HUES6 (cell line): ENCODE results near the gene CARM1.
A peak's percentile ranks its signal among the peaks of the same experiment; 100 is the strongest.

Experiments used
- H3K27ac ChIP-seq: 2 replicates; pipeline ENCODE4 v1.7.0; 2013; ENCODE audit warnings: low read depth, mild to moderate bottlenecking, low read length, inconsistent platforms
- H3K27me3 ChIP-seq: 2 replicates; pipeline ENCODE4 v1.6.1; 2013; ENCODE audit warnings: low read length; ENCODE audit not compliant: control insufficient read depth, insufficient read depth
- H3K36me3 ChIP-seq: 2 replicates; pipeline ENCODE4 v1.6.1; 2013; ENCODE audit warnings: low read length; ENCODE audit not compliant: control insufficient read depth, insufficient read depth
- H3K4me1 ChIP-seq: 2 replicates; pipeline ENCODE4 v1.6.1; 2013; ENCODE audit warnings: low read length; ENCODE audit not compliant: control insufficient read depth, insufficient read depth
- H3K4me3 ChIP-seq: 2 replicates; pipeline ENCODE4 v1.5.1; 2013; ENCODE audit warnings: low read depth, low read length
- H3K9ac ChIP-seq: one replicate; pipeline ENCODE4 v1.6.1; 2013; ENCODE audit warnings: mild to moderate bottlenecking, low read length
- H3K9me3 ChIP-seq: 2 replicates; pipeline ENCODE4 v1.6.1; 2013; ENCODE audit warnings: low read depth, low read length; ENCODE audit not compliant: control insufficient read depth, insufficient read depth

Gene CARM1

GRCh38 chr19:10913716-10914340 is 42.5 kb downstream of the CARM1 start:
- H3K4me3 ChIP-seq, result no peak overlapping the region
- H3K27me3 ChIP-seq, result no peaks in the 10 kb centered on the region
- no peak overlapping the region for H3K27ac ChIP-seq
- H3K4me1 ChIP-seq, result no peaks in the 10 kb centered on the region
- no peaks in the 10 kb centered on the region for H3K9me3 ChIP-seq
- H3K9ac ChIP-seq, result no peak overlapping the region
- peaks cover 76% of the 10 kb centered on the region for H3K36me3 ChIP-seq

- Histone ChIP-seq H3K4me1 (no peaks in the 10 kb centered on the region), H3K9ac (no peak overlapping the region), H3K36me3 (peaks cover 78% of the 10 kb centered on the region), H3K9me3 (no peaks in the 10 kb centered on the region), H3K4me3 (no peak overlapping the region), H3K27me3 (no peaks in the 10 kb centered on the region), H3K27ac (no peak overlapping the region)
These were observed 44.1 kb downstream of the CARM1 start for GRCh38 chr19:10915130-10916091.

GRCh38 chr19:10916602-10917001 is 45.2 kb downstream of the CARM1 start:
- Histone ChIP-seq H3K9ac (no peak overlapping the region), H3K4me1 (no peaks in the 10 kb centered on the region), H3K9me3 (no peaks in the 10 kb centered on the region), H3K4me3 (no peak overlapping the region), H3K36me3 (peaks cover 85% of the 10 kb centered on the region), H3K27me3 (no peaks in the 10 kb centered on the region), H3K27ac (no peak overlapping the region)

- Histone ChIP-seq H3K4me1 (no peaks in the 10 kb centered on the region), H3K27ac (no peak overlapping the region), H3K36me3 (peaks cover 84% of the 10 kb centered on the region), H3K9me3 (no peaks in the 10 kb centered on the region), H3K9ac (no peak overlapping the region), H3K27me3 (no peaks in the 10 kb centered on the region), H3K4me3 (no peak overlapping the region)
These were observed 47.0 kb downstream of the CARM1 start for GRCh38 chr19:10918359-10918758.

- H3K27ac ChIP-seq, result no peak overlapping the region
- H3K27me3 ChIP-seq, result no peaks in the 10 kb centered on the region
- H3K9ac ChIP-seq, result no peak overlapping the region
- H3K4me1 ChIP-seq, result no peaks in the 10 kb centered on the region
- H3K36me3 ChIP-seq, result peaks cover 86% of the 10 kb centered on the region
- no peaks in the 10 kb centered on the region for H3K9me3 ChIP-seq
- H3K4me3 ChIP-seq, result no peak overlapping the region
These were observed 48.3 kb downstream of the CARM1 start for GRCh38 chr19:10919352-10920287.

GRCh38 chr19:10920288-10920655 is 48.9 kb downstream of the CARM1 start:
- H3K36me3 ChIP-seq, result peaks cover 86% of the 10 kb centered on the region
- H3K4me1 ChIP-seq, result no peaks in the 10 kb centered on the region
- H3K27me3 ChIP-seq, result no peaks in the 10 kb centered on the region
- H3K9ac ChIP-seq, result no peak overlapping the region
- H3K27ac ChIP-seq, result no peak overlapping the region
- no peaks in the 10 kb centered on the region for H3K9me3 ChIP-seq
- H3K4me3 ChIP-seq, result no peak overlapping the region

GRCh38 chr19:10920781-10921180 is 49.4 kb downstream of the CARM1 start:
- H3K27ac ChIP-seq, result no peak overlapping the region
- H3K4me1 ChIP-seq, result no peaks in the 10 kb centered on the region
- H3K9ac ChIP-seq, result peak overlapping the region; percentile 19
- H3K9me3 ChIP-seq, result no peaks in the 10 kb centered on the region
- H3K4me3 ChIP-seq, result no peak overlapping the region
- no peaks in the 10 kb centered on the region for H3K27me3 ChIP-seq
- H3K36me3 ChIP-seq, result peaks cover 85% of the 10 kb centered on the region

GRCh38 chr19:10921199-10921909 is 50.0 kb downstream of the CARM1 start:
- H3K9me3 ChIP-seq, result no peaks in the 10 kb centered on the region
- H3K9ac ChIP-seq, result no peak overlapping the region
- no peaks in the 10 kb centered on the region for H3K4me1 ChIP-seq
- no peak overlapping the region for H3K4me3 ChIP-seq
- H3K27ac ChIP-seq, result no peak overlapping the region
- H3K36me3 ChIP-seq, result peaks cover 79% of the 10 kb centered on the region
- no peaks in the 10 kb centered on the region for H3K27me3 ChIP-seq

GRCh38 chr19:10921910-10922637 is 50.7 kb downstream of the CARM1 start:
- H3K36me3 ChIP-seq, result peaks cover 74% of the 10 kb centered on the region
- H3K4me3 ChIP-seq, result no peak overlapping the region
- H3K9me3 ChIP-seq, result no peaks in the 10 kb centered on the region
- no peaks in the 10 kb centered on the region for H3K27me3 ChIP-seq
- no peak overlapping the region for H3K27ac ChIP-seq
- H3K4me1 ChIP-seq, result no peaks in the 10 kb centered on the region
- H3K9ac ChIP-seq, result no peak overlapping the region

GRCh38 chr19:10922638-10923014 is 51.3 kb downstream of the CARM1 start:
- Histone ChIP-seq H3K27ac (no peak overlapping the region), H3K4me1 (no peaks in the 10 kb centered on the region), H3K9ac (no peak overlapping the region), H3K9me3 (no peaks in the 10 kb centered on the region), H3K27me3 (no peaks in the 10 kb centered on the region), H3K4me3 (no peak overlapping the region), H3K36me3 (peaks cover 74% of the 10 kb centered on the region)
